D721Med (cell line): ENCODE measurements around the gene NLRP3.
A peak's percentile ranks its signal among the peaks of the same experiment; 100 is the strongest.

Experiments used
- DNase-seq: peaks from one replicate; pipeline ENCODE4 v3.0.0; 2011; ENCODE audit warnings: low spot score; ENCODE audit not compliant: insufficient read length
- FAIRE-seq: peaks from 2 replicates; lab custom pipeline; 2011; peaks lifted over from hg19 to GRCh38; lab: Jason Lieb, UNC
- CTCF ChIP-seq: IDR thresholded peaks from 2 replicates; pipeline ENCODE4 v1.5.1; 2012; ENCODE audit warnings: mild to moderate bottlenecking, control low read depth; ENCODE audit not compliant: insufficient read depth; ENCODE audit errors: missing control alignments

NLRP3 gene

GRCh38 chr1:247431643-247432042 is 15.7 kb downstream of the NLRP3 start:
- peak; percentile 23 for TF ChIP-seq CTCF
- DNase-seq = no peak
- FAIRE-seq = no peak

GRCh38 chr1:247434005-247434404 is 18.0 kb downstream of the NLRP3 start:
- TF ChIP-seq CTCF = no peak
- DNase-seq (no peak), FAIRE-seq (no peak)

- TF ChIP-seq CTCF = no peak
- no peak for FAIRE-seq
- DNase-seq = no peak
These were observed 19.2 kb downstream of the NLRP3 start for GRCh38 chr1:247435030-247435758.

- TF ChIP-seq CTCF = no peak
These were observed 19.8 kb downstream of the NLRP3 start for GRCh38 chr1:247435759-247436147.

GRCh38 chr1:247437551-247438505 is 21.9 kb downstream of the NLRP3 start:
- FAIRE-seq = no peak
- no peak for DNase-seq

More at GRCh38 chr1:247435759-247436147, 19.8 kb downstream of the NLRP3 start:
- DNase-seq (no peak), FAIRE-seq (no peak)

GRCh38 chr1:247440001-247440620 is 24.1 kb downstream of the NLRP3 start:
- FAIRE-seq (no peak), DNase-seq (no peak)
- TF ChIP-seq CTCF = no peak

More at GRCh38 chr1:247437551-247438505, 21.9 kb downstream of the NLRP3 start:
- no peak for TF ChIP-seq CTCF
